Measurements from ENCODE around the gene ARID5B.

The ARID5B gene

GRCh38 chr10:62008196-62008595 is 106.7 kb downstream of the ARID5B start:
- TF ChIP-seq CTCF (IDR thresholded peaks at IDR 0.05; ENCODE audit: extremely low read depth, missing control alignments): no peak
- DNase-seq (ENCODE audit: low spot score): no peak

- TF ChIP-seq CTCF (IDR thresholded peaks at IDR 0.05; ENCODE audit: extremely low read depth, missing control alignments): no peak
- no peak for DNase-seq (ENCODE audit: low spot score)
These were observed 107.4 kb downstream of the ARID5B start for GRCh38 chr10:62008946-62009345.

GRCh38 chr10:62010366-62010765 is 108.9 kb downstream of the ARID5B start:
- no peak for DNase-seq (ENCODE audit: low spot score)
- no peak for TF ChIP-seq CTCF (IDR thresholded peaks at IDR 0.05; ENCODE audit: extremely low read depth, missing control alignments)

- DNase-seq (ENCODE audit: low spot score): no peak
- TF ChIP-seq CTCF (IDR thresholded peaks at IDR 0.05; ENCODE audit: extremely low read depth, missing control alignments): no peak
These were observed 110.1 kb downstream of the ARID5B start for GRCh38 chr10:62011558-62011957.

GRCh38 chr10:62012318-62012717 is 110.8 kb downstream of the ARID5B start:
- DNase-seq (ENCODE audit: low spot score): no peak
- TF ChIP-seq CTCF (IDR thresholded peaks at IDR 0.05; ENCODE audit: extremely low read depth, missing control alignments): no peak

- TF ChIP-seq CTCF (IDR thresholded peaks at IDR 0.05; ENCODE audit: extremely low read depth, missing control alignments): no peak
- no peak for DNase-seq (ENCODE audit: low spot score)
These were observed 113.0 kb downstream of the ARID5B start for GRCh38 chr10:62014510-62014909.

GRCh38 chr10:62015994-62016393 is 114.5 kb downstream of the ARID5B start:
- no peak for DNase-seq (ENCODE audit: low spot score)
- TF ChIP-seq CTCF (IDR thresholded peaks at IDR 0.05; ENCODE audit: extremely low read depth, missing control alignments): no peak
